Measurements from ENCODE around the gene TMEM213. TPM values are rescaled to one million over a fixed set of nuclear protein-coding genes. Genes with fewer than 3 reads are reported as not detected.

TMEM213 gene
- polyA plus RNA-seq, 1 donor from 2014 or later, result not detected

- Histone ChIP-seq H4K20me1 (ENCODE audit: insufficient read depth) (no peaks in the 10 kb centered on the region), H2AFZ (ENCODE audit: low read depth, low read length) (no peak overlapping the region), H3K4me3 (ENCODE audit: low read length) (no peak overlapping the region), H3K36me3 (ENCODE audit: insufficient read depth, low read length) (peaks cover 6% of the 10 kb centered on the region), H3K4me2 (ENCODE audit: low read length) (no peak overlapping the region), H3K9me2 (ENCODE audit: insufficient read depth, low read length) (no peaks in the 10 kb centered on the region), H3K9ac (ENCODE audit: low read length) (no peak overlapping the region), H3K79me2 (replicated peaks; ENCODE audit: insufficient read depth, low read length) (no peaks in the 10 kb centered on the region), H3F3A (ENCODE audit: insufficient read depth, low read length, poor library complexity, severe bottlenecking) (no peaks in the 10 kb centered on the region), H3K27ac (ENCODE audit: low read length) (no peak overlapping the region), H3K9me3 (ENCODE audit: low read length) (no peaks in the 10 kb centered on the region), H3K27me3 (ENCODE audit: insufficient read depth, low read depth, low read length) (no peaks in the 10 kb centered on the region)
- TF ChIP-seq EP300 (conservative IDR thresholded peaks at IDR 0.05; ENCODE audit: poor library complexity, severe bottlenecking) (no peak), SMC3 (conservative IDR thresholded peaks at IDR 0.05; ENCODE audit: poor library complexity) (no peak), MXI1 (conservative IDR thresholded peaks at IDR 0.05; ENCODE audit: poor library complexity, severe bottlenecking) (no peak), CTCF (IDR thresholded peaks at IDR 0.05; ENCODE audit: poor library complexity, severe bottlenecking) (no peak), RAD21 (conservative IDR thresholded peaks at IDR 0.05) (no peak), REST (IDR thresholded peaks at IDR 0.05; ENCODE audit: borderline replicate concordance) (no peak), POLR2AphosphoS5 (IDR thresholded peaks at IDR 0.05) (no peak), EZH2 (IDR thresholded peaks at IDR 0.05; ENCODE audit: borderline replicate concordance, insufficient read depth, low read length, poor library complexity, severe bottlenecking) (no peak), TAF1 (IDR thresholded peaks at IDR 0.05; ENCODE audit: low read depth) (no peak)
Observed at GRCh38 chr7:138845711-138846110, 47.9 kb downstream of the TMEM213 start.

GRCh38 chr7:138848056-138848980 lies 50.5 kb downstream of the TMEM213 start:
- H3F3A ChIP-seq (ENCODE audit: insufficient read depth, low read length, poor library complexity, severe bottlenecking), result no peaks in the 10 kb centered on the region
- H2AFZ ChIP-seq (ENCODE audit: low read depth, low read length), result no peak overlapping the region
- no peaks in the 10 kb centered on the region for H3K9me3 ChIP-seq (ENCODE audit: low read length)
- no peak overlapping the region for H3K4me3 ChIP-seq (ENCODE audit: low read length)
- H3K79me2 ChIP-seq (replicated peaks; ENCODE audit: insufficient read depth, low read length), result no peaks in the 10 kb centered on the region
- H3K27me3 ChIP-seq (ENCODE audit: insufficient read depth, low read depth, low read length), result no peaks in the 10 kb centered on the region
- H3K4me2 ChIP-seq (ENCODE audit: low read length), result no peak overlapping the region
- no peaks in the 10 kb centered on the region for H4K20me1 ChIP-seq (ENCODE audit: insufficient read depth)
- no peak overlapping the region for H3K9ac ChIP-seq (ENCODE audit: low read length)
- H3K36me3 ChIP-seq (ENCODE audit: insufficient read depth, low read length), result peaks cover 4% of the 10 kb centered on the region
- no peak overlapping the region for H3K27ac ChIP-seq (ENCODE audit: low read length)
- TF ChIP-seq CTCF (IDR thresholded peaks at IDR 0.05; ENCODE audit: poor library complexity, severe bottlenecking), result no peak
- TF ChIP-seq SMC3 (conservative IDR thresholded peaks at IDR 0.05; ENCODE audit: poor library complexity), result no peak
- no peak for TF ChIP-seq EZH2 (IDR thresholded peaks at IDR 0.05; ENCODE audit: borderline replicate concordance, insufficient read depth, low read length, poor library complexity, severe bottlenecking)
- no peak for TF ChIP-seq POLR2AphosphoS5 (IDR thresholded peaks at IDR 0.05)
- H3K9me2 ChIP-seq (ENCODE audit: insufficient read depth, low read length), result no peaks in the 10 kb centered on the region
